Heart left ventricle (tissue), 16 donors: Measurements from ENCODE around the gene UBE3A. TPM values are rescaled to one million over a fixed set of nuclear protein-coding genes. Genes with fewer than 3 reads are reported as not detected.

ENCODE experiments used
- ATAC-seq, 4 donors: fragments of 200-7000 bp; cut with Tn5 transposase; one replicate each; pipeline ENCODE4 v1.9.1; 2020 to 2022; ENCODE audit warnings: moderate library complexity in 4 of 4, mild to moderate bottlenecking in 3 of 4, moderate number of reproducible peaks in 1 of 4
- DNase-seq, 5 donors: peaks; one replicate each; pipeline ENCODE4 v3.0.0-alpha.2; 2020
- H3K27ac ChIP-seq, 12 donors: fragments of 200-600 bp; sonication (generic) in 4 of 12; one replicate each; pipeline versions ENCODE4 v1.5.0 to v1.8.0; 2016 to 2022; ENCODE audit warnings: mild to moderate bottlenecking in 2 of 12
- H3K27me3 ChIP-seq, 9 donors: fragments of 200-600 bp; sonication (generic) in 2 of 9; one replicate each; pipeline versions ENCODE4 v1.5.1 to v1.8.0; 2016 to 2022; ENCODE audit warnings: mild to moderate bottlenecking in 3 of 9
- H3K36me3 ChIP-seq, 9 donors: fragments of 200-600 bp; sonication (generic) in 2 of 9; one replicate each; pipeline versions ENCODE4 v1.5.0 to v1.8.0; 2018 to 2022; ENCODE audit warnings: mild to moderate bottlenecking in 2 of 9
- H3K4me1 ChIP-seq, 12 donors: fragments of 200-600 bp; sonication (generic) in 4 of 12; one replicate each; pipeline versions ENCODE4 v1.5.0 to v1.8.0; 2016 to 2022; ENCODE audit warnings: mild to moderate bottlenecking in 3 of 12
- H3K4me3 ChIP-seq, 12 donors: fragments of 200-600 bp; sonication (generic) in 4 of 12; one replicate each; pipeline versions ENCODE4 v1.5.0 to v1.8.0; 2017 to 2022; ENCODE audit warnings: mild to moderate bottlenecking in 9 of 12, moderate library complexity in 4 of 12
- H3K9me3 ChIP-seq, 12 donors: fragments of 200-600 bp; sonication (generic) in 4 of 12; one replicate each; pipeline versions ENCODE4 v1.5.0 to v1.8.0; 2016 to 2022; ENCODE audit warnings: mild to moderate bottlenecking in 1 of 12
- POLR2A ChIP-seq, 2 donors: fragments of 450-650 bp; IDR thresholded peaks; one replicate each; pipeline ENCODE4 v1.6.1; 2017; ENCODE audit warnings: antibody characterized with exemption in 2 of 2, mild to moderate bottlenecking in 2 of 2, moderate library complexity in 2 of 2
- WGBS, 4 donors: extraction: QIAGEN DNeasy Blood & Tissue Kit in 2 of 4; methylation state at CpG; one replicate each; pipeline versions ENCODE4 v1.1.5 to v1.1.7; 2013 to 2018; 5-methylcytosine and 5-hydroxymethylcytosine counted together
- intact Hi-C, 10 donors: fragments of 100-400 bp; cut with DNase I; formaldehyde crosslinking; loops; one replicate each; pipeline versions ENCODE4 v1.11.1 to v1.14.2; 2022
- polyA plus RNA-seq, 2 donors: library from polyadenylated mRNA; stranded (reverse); fragments of 200-250 nt; gene quantifications; one replicate each; pipeline ENCODE4 v1.2.3, GENCODE V29; 2013
- total RNA-seq, 9 donors: library from RNA; depleted of rRNA in 2 of 9; stranded (reverse); fragments of >200 nt in 2 of 9; fragmentation: NEBNext Ultra II Directional in 3 of 9; extraction: Animal tissue kit (Norgen Biotek cat#: 25700) in 3 of 9; gene quantifications; one replicate each; pipeline versions ENCODE4 v1.1.0 to v1.2.4, GENCODE V29; 2016 to 2023
- TF ChIP-seq, protein P1 (sequence below), 12 donors: fragments of 200-600 bp; sonication (generic) in 4 of 12; IDR thresholded peaks; one replicate each; pipeline versions ENCODE4 v1.5.0 to v1.8.0; 2018 to 2022; ENCODE audit warnings: antibody characterized with exemption in 12 of 12, mild to moderate bottlenecking in 5 of 12
- donor health status: ischemic (EF 13 %, LVEDD 7.1; RV severe dilation, severe dysfunction).
- donor health status: healthy with polysubstance abuse.
- donor health status: DM: no; HTN: yes; CAD: no.
- donor health status: DM: no; HTN: no; CAD: no.
- donor health status: ischemic (EF 25% LVEDD 6.9; RV normal size, moderate dysfunction).
- donor health status: ischemic (EF 25% LVEDD 5.7; RV mildly dilated, moderate dysfunction).
- donor health status: healthy.
- donor health status: DM: yes; HTN: yes; CAD: no.
- donor health status: ischemic (EF 35%, LVEDD 5.7; RV mildly dilated, moderate dysfunction).
- donor health status: nonischemic (EF 11% LVEDD 7.7; RV severe dilation, severe dysfunction).
- donor health status: DM: yes; HTN: yes; CAD: no.
- donor health status: PGD.
- donor health status: ischemic (EF 29% LVEDD 5.4; RV normal size, mild dysfunction).
- donor health status: nonischemic (EF 23%, LVEDD 6.1; RV moderate dilation, normal function).

The UBE3A gene
- total and polyA plus RNA-seq, 11 donors, result 34.6 to 140 (median 103) TPM

- TF ChIP-seq POLR2A (IDR thresholded peaks at IDR 0.05), result no peak
- TF ChIP-seq, protein P1, sequence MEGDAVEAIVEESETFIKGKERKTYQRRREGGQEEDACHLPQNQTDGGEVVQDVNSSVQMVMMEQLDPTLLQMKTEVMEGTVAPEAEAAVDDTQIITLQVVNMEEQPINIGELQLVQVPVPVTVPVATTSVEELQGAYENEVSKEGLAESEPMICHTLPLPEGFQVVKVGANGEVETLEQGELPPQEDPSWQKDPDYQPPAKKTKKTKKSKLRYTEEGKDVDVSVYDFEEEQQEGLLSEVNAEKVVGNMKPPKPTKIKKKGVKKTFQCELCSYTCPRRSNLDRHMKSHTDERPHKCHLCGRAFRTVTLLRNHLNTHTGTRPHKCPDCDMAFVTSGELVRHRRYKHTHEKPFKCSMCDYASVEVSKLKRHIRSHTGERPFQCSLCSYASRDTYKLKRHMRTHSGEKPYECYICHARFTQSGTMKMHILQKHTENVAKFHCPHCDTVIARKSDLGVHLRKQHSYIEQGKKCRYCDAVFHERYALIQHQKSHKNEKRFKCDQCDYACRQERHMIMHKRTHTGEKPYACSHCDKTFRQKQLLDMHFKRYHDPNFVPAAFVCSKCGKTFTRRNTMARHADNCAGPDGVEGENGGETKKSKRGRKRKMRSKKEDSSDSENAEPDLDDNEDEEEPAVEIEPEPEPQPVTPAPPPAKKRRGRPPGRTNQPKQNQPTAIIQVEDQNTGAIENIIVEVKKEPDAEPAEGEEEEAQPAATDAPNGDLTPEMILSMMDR (IDR thresholded peaks at IDR 0.05), result no peak
- Histone ChIP-seq H3K4me1 (peaks cover 0 to 29% (median 2%) of the 10 kb centered on the region in 12 donors), H3K9me3 (no peaks in the 10 kb centered on the region), H3K27me3 (no peaks in the 10 kb centered on the region), H3K4me3 (no peak overlapping the region), H3K36me3 (no peaks in the 10 kb centered on the region), H3K27ac (no peak overlapping the region)
- 60 to 79% (median 72%) methylated on average over 1 of the region's 1 CpG for whole genome bisulfite sequencing, 4 donors
- ATAC-seq (peak in 1 of 4 donors; percentile 19), DNase-seq (no peak)
- intact Hi-C loops, result no loop called here
Observed at GRCh38 chr15:25470230-25470629, 31.4 kb upstream of the UBE3A start.

DNA sequence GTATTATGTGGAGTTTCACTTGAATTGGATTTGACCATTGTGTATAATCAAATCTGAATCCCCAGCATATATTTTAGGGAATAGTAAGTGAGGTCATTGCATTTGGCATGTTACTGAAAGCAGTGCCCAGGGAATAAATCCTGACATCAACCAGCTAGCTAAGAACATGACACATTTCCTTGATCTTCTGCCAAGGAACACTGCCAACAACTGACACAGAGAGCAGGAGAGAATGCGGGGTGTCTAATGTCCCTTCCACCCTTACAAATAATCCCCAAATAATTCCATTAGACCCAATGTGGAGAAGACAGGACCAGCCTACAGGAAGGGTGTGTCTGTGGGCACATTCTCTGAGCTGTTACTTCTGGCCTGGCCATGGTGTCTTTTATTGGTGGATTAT is 30.6 kb upstream of the UBE3A start:
- Histone ChIP-seq H3K4me3 (no peak overlapping the region), H3K27ac (peak overlapping the region in 6 of 12 donors; percentile 11 to 48 (median 34)), H3K4me1 (peaks cover 0 to 29% (median 2%) of the 10 kb centered on the region in 12 donors), H3K36me3 (no peaks in the 10 kb centered on the region), H3K9me3 (no peaks in the 10 kb centered on the region), H3K27me3 (no peaks in the 10 kb centered on the region)
- DNase-seq, result peak in 4 of 5 donors; percentile 24 to 53 (median 38)
- TF ChIP-seq, protein P1 (IDR thresholded peaks at IDR 0.05), result no peak
- TF ChIP-seq POLR2A (IDR thresholded peaks at IDR 0.05), result no peak
- intact Hi-C loops, result no loop called here
- 8 to 17% (median 13%) methylated on average over 1 of the region's 1 CpG for WGBS, 4 donors
- ATAC-seq, result peak; percentile 72 to 92 (median 84)

- Histone ChIP-seq H3K27ac (peak overlapping the region in 4 of 12 donors; percentile 18 to 48 (median 34)), H3K4me1 (peaks cover 0 to 29% (median 2%) of the 10 kb centered on the region in 12 donors), H3K9me3 (no peaks in the 10 kb centered on the region), H3K27me3 (no peaks in the 10 kb centered on the region), H3K36me3 (no peaks in the 10 kb centered on the region), H3K4me3 (no peak overlapping the region)
- TF ChIP-seq, protein P1 (IDR thresholded peaks at IDR 0.05), result no peak
- no peak for TF ChIP-seq POLR2A (IDR thresholded peaks at IDR 0.05)
- intact Hi-C loops, result no loop called here
- ATAC-seq (no peak), DNase-seq (no peak)
- WGBS, 4 donors, result 92 to 94% (median 93%) methylated on average over 10 of the region's 10 CpGs
Observed at GRCh38 chr15:25468611-25469010, 29.8 kb upstream of the UBE3A start.

DNA sequence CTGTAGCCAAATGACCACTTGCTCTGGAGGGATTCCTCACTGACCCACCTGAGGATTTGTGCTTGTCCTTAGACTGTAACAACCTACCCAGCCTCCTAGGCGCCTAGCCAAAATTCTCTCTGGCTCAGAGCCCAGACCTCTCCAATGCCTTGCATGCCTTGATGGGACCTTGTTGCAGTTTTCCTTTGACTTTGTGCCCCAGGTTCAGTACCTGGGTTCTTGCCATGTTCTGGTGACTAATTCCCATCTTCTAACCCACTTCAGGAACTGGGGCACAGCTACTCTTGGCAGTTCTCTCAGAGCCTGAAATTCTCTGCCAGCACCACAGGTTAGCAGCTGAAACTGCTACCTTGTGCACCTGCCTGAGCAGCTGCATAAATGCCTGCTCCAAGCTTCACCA is 27.0 kb upstream of the UBE3A start:
- DNase-seq (peak in 4 of 5 donors; percentile 20 to 74 (median 56)), ATAC-seq (peak; percentile 48 to 72 (median 56))
- Histone ChIP-seq H3K27ac (no peak overlapping the region), H3K36me3 (no peaks in the 10 kb centered on the region), H3K4me1 (peaks cover 0 to 29% (median 2%) of the 10 kb centered on the region in 12 donors), H3K4me3 (no peak overlapping the region), H3K27me3 (no peaks in the 10 kb centered on the region), H3K9me3 (no peaks in the 10 kb centered on the region)
- intact Hi-C loops, result no loop called here
- no peak for TF ChIP-seq POLR2A (IDR thresholded peaks at IDR 0.05)
- TF ChIP-seq, protein P1 (IDR thresholded peaks at IDR 0.05), result no peak
- WGBS, 4 donors, result 50 to 62% (median 56%) methylated on average over 1 of the region's 1 CpG
